NAMALWA (cell line): ENCODE results near the gene GNB5.
"Not testable (repeated sequence)": the region's sequence is repeated elsewhere in the genome, so short reads cannot be mapped to it uniquely, and the experiment has no call there.

Experiments used
- DNase-seq: peaks from one replicate; pipeline ENCODE4 v3.0.0-alpha.2; 2015; ENCODE audit warnings: low spot score

The GNB5 gene

GRCh38 chr15:52112203-52112750 is 78.9 kb downstream of the GNB5 start:
- no peak for DNase-seq

GRCh38 chr15:52111517-52112202 is 79.5 kb downstream of the GNB5 start:
- DNase-seq, result no peak

GRCh38 chr15:52109559-52110451 is 81.4 kb downstream of the GNB5 start:
- no peak for DNase-seq

- DNase-seq, result no peak
These were observed 84.0 kb downstream of the GNB5 start for GRCh38 chr15:52107238-52107637.

GRCh38 chr15:52106641-52107040 is 84.6 kb downstream of the GNB5 start:
- DNase-seq, result no peak

GRCh38 chr15:52105846-52106245 is 85.3 kb downstream of the GNB5 start:
- DNase-seq, result no peak

GRCh38 chr15:52104532-52105004 is 86.6 kb downstream of the GNB5 start:
- DNase-seq, result no peak

GRCh38 chr15:52103217-52104207 is 87.7 kb downstream of the GNB5 start:
- no peak for DNase-seq

GRCh38 chr15:52102463-52102862 is 88.7 kb downstream of the GNB5 start:
- no peak for DNase-seq

GRCh38 chr15:52101542-52102323 is 89.5 kb downstream of the GNB5 start:
- peak; percentile 31 for DNase-seq

- no peak for DNase-seq
These were observed 90.3 kb downstream of the GNB5 start for GRCh38 chr15:52100807-52101442.

GRCh38 chr15:52099651-52100272 is 91.4 kb downstream of the GNB5 start:
- DNase-seq, result no peak

GRCh38 chr15:52098323-52098722 is 92.9 kb downstream of the GNB5 start:
- no peak for DNase-seq

- DNase-seq, result no peak
These were observed 94.0 kb downstream of the GNB5 start for GRCh38 chr15:52097180-52097579.

- DNase-seq, result not testable (repeated sequence)
These were observed 94.7 kb downstream of the GNB5 start for GRCh38 chr15:52096536-52096935.

- DNase-seq, result no peak
These were observed 95.5 kb downstream of the GNB5 start for GRCh38 chr15:52095597-52096262.

GRCh38 chr15:52094811-52095584 is 96.2 kb downstream of the GNB5 start:
- no peak for DNase-seq
